Gastrocnemius medialis (tissue), 4 donors: Measurements from ENCODE around the gene MED10. TPM values are rescaled to one million over a fixed set of nuclear protein-coding genes. Genes with fewer than 3 reads are reported as not detected.

Experiments used
- ATAC-seq, 2 donors: fragments of 150-250 bp; one replicate each; pipeline ENCODE4 v1.9.1; 2016
- DNase-seq, 2 donors: peaks; one replicate each; pipeline ENCODE4 v3.0.0-alpha.2; 2019
- H3K27ac ChIP-seq, 4 donors: fragments of 200-600 bp; sonication (generic); 1 replicate in 1 of 4; 2 replicates in 3 of 4; pipeline ENCODE4 v1.5.1; 2016 to 2018; ENCODE audit warnings: mild to moderate bottlenecking in 2 of 4, moderate library complexity in 1 of 4
- H3K27me3 ChIP-seq, 3 donors: fragments of 200-600 bp; sonication (generic) in 2 of 3; 1 replicate in 1 of 3; 2 replicates in 2 of 3; pipeline versions ENCODE4 v1.5.1 to v1.6.0; 2016 to 2019; ENCODE audit warnings: mild to moderate bottlenecking in 1 of 3, moderate library complexity in 1 of 3
- H3K36me3 ChIP-seq, 2 donors: fragments of 200-600 bp; sonication (generic) in 1 of 2; one replicate each; pipeline ENCODE4 v1.5.1; 2017 to 2018
- H3K4me1 ChIP-seq, 2 donors: fragments of 200-600 bp; sonication (generic) in 1 of 2; one replicate each; pipeline ENCODE4 v1.5.1; 2016 to 2017; ENCODE audit warnings: mild to moderate bottlenecking in 2 of 2
- H3K4me3 ChIP-seq, 4 donors: fragments of 200-600 bp; sonication (generic) in 3 of 4; 1 replicate in 1 of 4; 2 replicates in 3 of 4; pipeline ENCODE4 v1.5.1; 2016 to 2019; ENCODE audit warnings: mild to moderate bottlenecking in 2 of 4
- H3K9me3 ChIP-seq, 3 donors: fragments of 200-600 bp; sonication (generic) in 2 of 3; 1 replicate in 1 of 3; 2 replicates in 2 of 3; pipeline ENCODE4 v1.5.1; 2016 to 2019
- CTCF ChIP-seq, 5 experiments: fragments of 450-650 bp in 3 of 5; fragments of 200-600 bp in 2 of 5; sonication (generic) in 2 of 5; IDR thresholded peaks in 4 of 5; conservative IDR thresholded peaks in 1 of 5; 1 replicate in 4 of 5; 2 replicates in 1 of 5; pipeline ENCODE4 v1.5.1; 2016 to 2019; ENCODE audit warnings: antibody characterized with exemption in 5 of 5, mild to moderate bottlenecking in 3 of 5, moderate library complexity in 3 of 5
- POLR2A ChIP-seq, 2 donors: fragments of 450-650 bp; IDR thresholded peaks; one replicate each; pipeline ENCODE4 v1.6.1; 2017; ENCODE audit warnings: antibody characterized with exemption in 2 of 2, mild to moderate bottlenecking in 2 of 2, moderate library complexity in 2 of 2
- in situ Hi-C, 4 donors: fragments of 200-750 bp; cut with MboI; loops; one replicate each; pipeline versions ENCODE4 v1.15.0 to v1.8.0; 2017; ENCODE audit warnings: low sequenced_read_pairs in 4 of 4
- intact Hi-C: fragments of 100-400 bp; cut with DNase I; formaldehyde crosslinking; loops from one replicate; pipeline ENCODE4 v1.15.1; 2023; ENCODE audit warnings: low total_unique reads
- total RNA-seq, 4 donors: library from RNA; depleted of rRNA; stranded (reverse); fragments of >200 nt; gene quantifications; one replicate each; pipeline versions ENCODE4 v1.1.0 to v1.2.3, GENCODE V29; 2016

Gene MED10
- total RNA-seq, 4 donors from 2014 or later, result 15.9 to 37.5 (median 32.2) TPM

- Histone ChIP-seq H3K9me3 (no peaks in the 10 kb centered on the region), H3K27ac (peak overlapping the region; percentile 7 to 92 (median 86)), H3K4me1 (peaks cover 17% of the 10 kb centered on the region in 2 donors), H3K27me3 (no peaks in the 10 kb centered on the region), H3K4me3 (peak overlapping the region; percentile 77 to 97 (median 87)), H3K36me3 (peaks cover 0 to 51% of the 10 kb centered on the region in 2 donors)
- no peak for TF ChIP-seq POLR2A (IDR thresholded peaks at IDR 0.05)
- DNase-seq (no peak), ATAC-seq (no peak)
- in situ Hi-C loops (no loop called here), intact Hi-C loops (loop anchor here (5.0 to 10.0 kb wide), 3 partner anchors 70 to 885 kb away; partner anchors contain the start of genes TENT4A and UBE2QL1)
These were observed 1.3 kb downstream of the MED10 start for GRCh38 chr5:6376974-6377520.

- no peaks in the 10 kb centered on the region for H3K27me3 ChIP-seq
- DNase-seq (no peak), ATAC-seq (no peak)
- H3K27ac ChIP-seq, result no peak overlapping the region
- in situ Hi-C loops (loop anchor here in 1 of 4 donors (25.0 kb wide), 1 partner anchor 364 kb away; no protein-coding TSS in a partner anchor), intact Hi-C loops (loop anchor here (10.0 kb wide), 1 partner anchor 342 kb away; the partner anchor contains the start of gene TENT4A)
- no peaks in the 10 kb centered on the region for H3K9me3 ChIP-seq
- H3K4me3 ChIP-seq, result no peak overlapping the region
- H3K36me3 ChIP-seq, result peaks cover 0 to 89% of the 10 kb centered on the region in 2 donors
- TF ChIP-seq POLR2A (IDR thresholded peaks at IDR 0.05), result no peak
- peaks cover 11% of the 10 kb centered on the region in 2 donors for H3K4me1 ChIP-seq
These were observed 5.1 kb downstream of the MED10 start for GRCh38 chr5:6373081-6373846.

GRCh38 chr5:6372251-6373080 lies 5.9 kb downstream of the MED10 start:
- Histone ChIP-seq H3K4me1 (peaks cover 7% of the 10 kb centered on the region in 2 donors), H3K36me3 (peaks cover 0 to 89% of the 10 kb centered on the region in 2 donors), H3K9me3 (no peaks in the 10 kb centered on the region), H3K27me3 (no peaks in the 10 kb centered on the region), H3K27ac (no peak overlapping the region), H3K4me3 (no peak overlapping the region)
- in situ Hi-C loops, result loop anchor here in 1 of 4 donors (25.0 kb wide), 1 partner anchor 365 kb away; no protein-coding TSS in a partner anchor
- intact Hi-C loops, result loop anchor here (10.0 kb wide), 1 partner anchor 342 kb away; the partner anchor contains the start of gene TENT4A
- DNase-seq (no peak), ATAC-seq (no peak)
- TF ChIP-seq POLR2A (IDR thresholded peaks at IDR 0.05), result no peak
- TF ChIP-seq CTCF (IDR thresholded peaks at IDR 0.05 in 4 of 5, conservative IDR thresholded peaks at IDR 0.05 in 1 of 5), result no peak

- Histone ChIP-seq H3K4me1 (peaks cover 2% of the 10 kb centered on the region in 2 donors), H3K4me3 (no peak overlapping the region), H3K9me3 (no peaks in the 10 kb centered on the region), H3K36me3 (peaks cover 0 to 80% of the 10 kb centered on the region in 2 donors), H3K27me3 (no peaks in the 10 kb centered on the region), H3K27ac (no peak overlapping the region)
- no peak for DNase-seq
- TF ChIP-seq CTCF (IDR thresholded peaks at IDR 0.05 in 4 of 5, conservative IDR thresholded peaks at IDR 0.05 in 1 of 5), result no peak
- no peak for TF ChIP-seq POLR2A (IDR thresholded peaks at IDR 0.05)
- ATAC-seq, result no peak
- in situ Hi-C loops, result loop anchor here in 1 of 4 donors (25.0 kb wide), 1 partner anchor 366 kb away; no protein-coding TSS in a partner anchor
- intact Hi-C loops, result loop anchor here (10.0 kb wide), 1 partner anchor 344 kb away; the partner anchor contains the start of gene TENT4A
These were observed 7.1 kb downstream of the MED10 start for GRCh38 chr5:6371079-6371810.

GRCh38 chr5:6370580-6370979 lies 7.8 kb downstream of the MED10 start:
- no peak for DNase-seq
- H3K36me3 ChIP-seq, result peaks cover 0 to 74% of the 10 kb centered on the region in 2 donors
- H3K4me3 ChIP-seq, result no peak overlapping the region
- in situ Hi-C loops (loop anchor here in 1 of 4 donors (25.0 kb wide), 1 partner anchor 367 kb away; no protein-coding TSS in a partner anchor), intact Hi-C loops (loop anchor here (10.0 kb wide), 1 partner anchor 344 kb away; the partner anchor contains the start of gene TENT4A)
- peaks cover 3 to 6% of the 10 kb centered on the region in 2 donors for H3K4me1 ChIP-seq
- no peaks in the 10 kb centered on the region for H3K9me3 ChIP-seq
- no peak for TF ChIP-seq CTCF (IDR thresholded peaks at IDR 0.05 in 4 of 5, conservative IDR thresholded peaks at IDR 0.05 in 1 of 5)
- TF ChIP-seq POLR2A (IDR thresholded peaks at IDR 0.05), result no peak
- no peak for ATAC-seq
- no peak overlapping the region for H3K27ac ChIP-seq
- H3K27me3 ChIP-seq, result no peaks in the 10 kb centered on the region
